DND-41 (cell line): Measurements from ENCODE around the gene PDE8A.

Source experiments
- ATAC-seq: fragments of 200-7000 bp; cut with Tn5 transposase; 3 replicates; pipeline ENCODE4 v1.9.1; 2021; ENCODE audit warnings: low read depth; ENCODE audit not compliant: insufficient read depth
- DNase-seq: peaks from one replicate; pipeline ENCODE4 v3.0.0-alpha.2; 2020
- H2AFZ ChIP-seq: 2 replicates; pipeline ENCODE4 v1.6.0; 2012; ENCODE audit warnings: low read depth, low read length
- H3K27ac ChIP-seq: 2 replicates; pipeline ENCODE4 v1.5.1; 2012; ENCODE audit warnings: low read length, inconsistent platforms
- H3K27me3 ChIP-seq: fragments of 200-600 bp; sonication (generic); 2 replicates; pipeline ENCODE4 v1.6.0; 2012; ENCODE audit warnings: low read length, mild to moderate bottlenecking, inconsistent platforms; ENCODE audit not compliant: insufficient read depth, poor library complexity
- H3K36me3 ChIP-seq: 2 replicates; pipeline ENCODE4 v1.5.1; 2012; ENCODE audit warnings: low read length, inconsistent platforms; ENCODE audit not compliant: insufficient read depth
- H3K4me1 ChIP-seq: 2 replicates; pipeline ENCODE4 v1.5.1; 2012; ENCODE audit warnings: mild to moderate bottlenecking, low read length; ENCODE audit not compliant: insufficient read depth
- H3K4me2 ChIP-seq: 2 replicates; pipeline ENCODE4 v1.6.0; 2012; ENCODE audit warnings: mild to moderate bottlenecking, moderate library complexity, low read length, inconsistent platforms; ENCODE audit not compliant: insufficient read depth
- H3K4me3 ChIP-seq, 2 experiments: fragments of 200-600 bp in 1 of 2; shearing (Covaris generic) in 1 of 2; 2 replicates each; pipeline ENCODE4 v1.5.1; 2012 to 2016; ENCODE audit warnings: inconsistent platforms in 2 of 2, low read length in 2 of 2, mild to moderate bottlenecking in 2 of 2, low read depth in 1 of 2, moderate library complexity in 1 of 2
- H3K79me2 ChIP-seq: 2 replicates; pipeline ENCODE4 v1.6.0; 2012; ENCODE audit warnings: low read length, inconsistent platforms; ENCODE audit not compliant: insufficient read depth
- H3K9ac ChIP-seq: 2 replicates; pipeline ENCODE4 v1.6.0; 2012; ENCODE audit warnings: low read depth, mild to moderate bottlenecking, inconsistent platforms, low read length, moderate library complexity
- H3K9me3 ChIP-seq: 2 replicates; pipeline ENCODE4 v1.5.1; 2012; ENCODE audit warnings: low read length, moderate library complexity, mild to moderate bottlenecking, inconsistent platforms; ENCODE audit not compliant: insufficient read depth, severe bottlenecking
- H4K20me1 ChIP-seq: 2 replicates; pipeline ENCODE4 v1.6.0; 2012; ENCODE audit warnings: low read length; ENCODE audit not compliant: insufficient read depth
- CTCF ChIP-seq: IDR thresholded peaks from 2 replicates; pipeline ENCODE4 v1.5.1; 2012; ENCODE audit warnings: borderline replicate concordance, low read length, moderate library complexity, mild to moderate bottlenecking; ENCODE audit not compliant: poor library complexity, severe bottlenecking; ENCODE audit errors: extremely low read depth
- EZH2 ChIP-seq: IDR thresholded peaks from 3 replicates; pipeline ENCODE4 v1.6.1; 2012; ENCODE audit warnings: borderline replicate concordance, low read depth, mild to moderate bottlenecking, moderate library complexity, low read length, inconsistent platforms; ENCODE audit not compliant: severe bottlenecking

PDE8A gene

GRCh38 chr15:85000189-85000864 lies 18.7 kb downstream of the PDE8A start:
- no peak for TF ChIP-seq CTCF
- TF ChIP-seq EZH2 = no peak
- H3K27ac ChIP-seq = no peak overlapping the region
- no peaks in the 10 kb centered on the region for H3K36me3 ChIP-seq
- H3K79me2 ChIP-seq = no peaks in the 10 kb centered on the region; the same call in 1 of the 2 replicates
- H3K27me3 ChIP-seq = no peaks in the 10 kb centered on the region
- ATAC-seq = no peak
- H4K20me1 ChIP-seq = no peaks in the 10 kb centered on the region
- H3K9me3 ChIP-seq = no peaks in the 10 kb centered on the region
- no peak overlapping the region for H2AFZ ChIP-seq
- no peak overlapping the region for H3K4me2 ChIP-seq
- H3K4me3 ChIP-seq = no peak overlapping the region
- no peaks in the 10 kb centered on the region for H3K4me1 ChIP-seq
- H3K9ac ChIP-seq = no peak overlapping the region
- DNase-seq = no peak

- no peaks in the 10 kb centered on the region for H3K36me3 ChIP-seq
- DNase-seq = no peak
- no peak overlapping the region for H3K27ac ChIP-seq
- H2AFZ ChIP-seq = no peak overlapping the region
- no peak for TF ChIP-seq EZH2
- no peak for TF ChIP-seq CTCF
- no peaks in the 10 kb centered on the region for H3K4me1 ChIP-seq
- ATAC-seq = no peak
- H3K9ac ChIP-seq = no peak overlapping the region
- no peaks in the 10 kb centered on the region for H3K9me3 ChIP-seq
- no peak overlapping the region for H3K4me3 ChIP-seq
- H4K20me1 ChIP-seq = no peaks in the 10 kb centered on the region
- no peaks in the 10 kb centered on the region for H3K27me3 ChIP-seq
- no peaks in the 10 kb centered on the region; the same call in 1 of the 2 replicates for H3K79me2 ChIP-seq
- no peak overlapping the region for H3K4me2 ChIP-seq
Observed at GRCh38 chr15:85000937-85001336, 19.3 kb downstream of the PDE8A start.

- no peak overlapping the region for H3K27ac ChIP-seq
- DNase-seq (no peak), ATAC-seq (no peak)
- TF ChIP-seq CTCF (no peak), EZH2 (no peak)
- no peaks in the 10 kb centered on the region for H3K36me3 ChIP-seq
- H3K9me3 ChIP-seq = no peaks in the 10 kb centered on the region
- H3K4me3 ChIP-seq = no peak overlapping the region
- H3K79me2 ChIP-seq = no peaks in the 10 kb centered on the region; the same call in 1 of the 2 replicates
- no peaks in the 10 kb centered on the region for H3K27me3 ChIP-seq
- H2AFZ ChIP-seq = no peak overlapping the region
- H3K4me1 ChIP-seq = no peaks in the 10 kb centered on the region
- no peak overlapping the region for H3K4me2 ChIP-seq
- no peak overlapping the region for H3K9ac ChIP-seq
- no peaks in the 10 kb centered on the region for H4K20me1 ChIP-seq
Observed at GRCh38 chr15:85002517-85002916, 20.9 kb downstream of the PDE8A start.
